K562 (cell line): ENCODE data around the gene TIMM22. TPM values are rescaled to one million over a fixed set of nuclear protein-coding genes. Genes with fewer than 3 reads are reported as not detected.
A peak's percentile ranks its signal among the peaks of the same experiment; 100 is the strongest.

Experiments used
- ATAC-seq: fragments of 200-7000 bp; cut with Tn5 transposase; 3 replicates; pipeline ENCODE4 v1.9.1; 2020; ENCODE audit warnings: moderate library complexity
- BruUV-seq: library from RNA; stranded (reverse); fragments of 400-500 nt; replicated peaks from 2 replicates; lab custom pipeline; 2021; lab: Mats Ljungman, UMichigan
- CTCF ChIA-PET: fragments of 300-600 bp; formaldehyde crosslinking; extraction: SDS; loops from one replicate; lab custom pipeline; 2021; ENCODE audit warnings: low intra/inter-chr PET ratio; lab: Yijun Ruan, JAX
- POLR2A ChIA-PET: fragments of 300-600, 350-650 bp; sonication (Branson Sonifier 250); formaldehyde crosslinking; extraction: SDS; loops from one replicate; lab custom pipeline; 2021; ENCODE audit warnings: antibody characterized with exemption, inconsistent platforms; lab: Yijun Ruan, JAX
- DNase-seq, 4 experiments: peaks; one replicate each; pipeline versions ENCODE4 v3.0.0 to v3.0.0-alpha.2; 2011 to 2018; ENCODE audit warnings: low spot score in 3 of 4, mixed read lengths in 3 of 4; ENCODE audit errors: extremely low read depth in 1 of 4
- FAIRE-seq: peaks from 2 replicates; lab custom pipeline; 2011; peaks lifted over from hg19 to GRCh38; lab: Jason Lieb, UNC
- H2AFZ ChIP-seq: 2 replicates; pipeline ENCODE4 v1.6.0; 2011; ENCODE audit warnings: low read depth, low read length, control low read depth, inconsistent platforms
- H3K27ac ChIP-seq: fragments of 200-600 bp; 3 replicates; pipeline ENCODE4 v1.8.0; 2011; ENCODE audit warnings: low read depth, mild to moderate bottlenecking, control low read depth, inconsistent platforms, low read length, moderate library complexity, mixed read lengths; ENCODE audit errors: extremely low read depth
- H3K27me3 ChIP-seq, 2 experiments: fragments of 300-600 bp in 1 of 2; 2 replicates in 1 of 2; 3 replicates in 1 of 2; pipeline versions ENCODE4 v1.6.0 to v1.8.0; 2011; ENCODE audit warnings: inconsistent platforms in 2 of 2, low read length in 2 of 2, mild to moderate bottlenecking in 1 of 2, mixed read lengths in 1 of 2, moderate library complexity in 1 of 2; ENCODE audit not compliant: control insufficient read depth in 2 of 2, insufficient read depth in 2 of 2
- H3K36me3 ChIP-seq: fragments of 300-600 bp; 3 replicates; pipeline ENCODE4 v1.8.0; 2011; ENCODE audit warnings: mild to moderate bottlenecking, low read length, inconsistent platforms; ENCODE audit not compliant: control insufficient read depth, insufficient read depth
- H3K4me1 ChIP-seq, 2 experiments: fragments of 200-600 bp in 1 of 2; replicated peaks in 1 of 2; 2 replicates in 1 of 2; 3 replicates in 1 of 2; pipeline versions ENCODE4 v1.5.1 to v1.8.0; 2011; ENCODE audit warnings: inconsistent platforms in 2 of 2, low read length in 2 of 2, mild to moderate bottlenecking in 1 of 2, mixed read lengths in 1 of 2, moderate library complexity in 1 of 2; ENCODE audit not compliant: control insufficient read depth in 2 of 2, insufficient read depth in 2 of 2
- H3K4me2 ChIP-seq: 2 replicates; pipeline ENCODE4 v1.6.1; 2011; ENCODE audit warnings: low read length, control low read depth, inconsistent platforms, mixed read lengths; ENCODE audit not compliant: insufficient read depth
- H3K4me3 ChIP-seq: fragments of 200-600 bp; sonication (generic), shearing (Covaris generic); 2 replicates; pipeline ENCODE4 v1.5.1; 2016; ENCODE audit warnings: control low read depth, inconsistent platforms
- H3K79me2 ChIP-seq: fragments of 200-600 bp; 3 replicates; pipeline ENCODE4 v1.8.0; 2011; ENCODE audit warnings: low read length, inconsistent platforms; ENCODE audit not compliant: control insufficient read depth, insufficient read depth
- H3K9ac ChIP-seq, 2 experiments: 2 replicates each; pipeline versions ENCODE4 v1.6.0 to v1.6.1; 2011; ENCODE audit warnings: low read depth in 2 of 2, low read length in 2 of 2, control low read depth in 1 of 2, inconsistent platforms in 1 of 2, mild to moderate bottlenecking in 1 of 2, mixed read lengths in 1 of 2; ENCODE audit not compliant: insufficient read depth in 1 of 2
- H3K9me1 ChIP-seq: one replicate; pipeline ENCODE4 v1.6.0; 2011; ENCODE audit warnings: inconsistent platforms, mild to moderate bottlenecking, low read length, moderate library complexity; ENCODE audit not compliant: control insufficient read depth, insufficient read depth
- H3K9me3 ChIP-seq: replicated peaks from 2 replicates; pipeline ENCODE4 v1.5.1; 2011; ENCODE audit warnings: low read depth, low read length, inconsistent platforms; ENCODE audit not compliant: control insufficient read depth, insufficient read depth
- H4K20me1 ChIP-seq: replicated peaks from 2 replicates; pipeline ENCODE4 v1.6.1; 2011; ENCODE audit warnings: low read length, inconsistent platforms, mixed read lengths; ENCODE audit not compliant: control insufficient read depth, insufficient read depth
- ADNP ChIP-seq: fragments of 200-800 bp; sonication (Bioruptor generic); IDR thresholded peaks from 2 replicates; pipeline ENCODE4 v1.6.1; 2016; ENCODE audit warnings: missing genetic modification characterization, missing compliant biosample characterization
- KLF16 ChIP-seq: IDR thresholded peaks from 2 replicates; pipeline ENCODE4 v1.6.1; 2016; ENCODE audit warnings: antibody characterized with exemption
- MEIS2 ChIP-seq: fragments of 450-650 bp; IDR thresholded peaks from 2 replicates; pipeline ENCODE4 v1.6.1; 2014; ENCODE audit warnings: mild to moderate bottlenecking; ENCODE audit not compliant: partially characterized antibody
- NFIC ChIP-seq: fragments of 450-650 bp; IDR thresholded peaks from 2 replicates; pipeline ENCODE4 v1.6.1; 2017; ENCODE audit warnings: mild to moderate bottlenecking, inconsistent platforms
- RAD21 ChIP-seq, 2 experiments: fragments of 250-450 bp in 1 of 2; fragments of 450-650 bp in 1 of 2; sonication (Bioruptor Pico) in 1 of 2; formaldehyde crosslinking in 1 of 2; IDR thresholded peaks in 1 of 2; conservative IDR thresholded peaks in 1 of 2; 2 replicates each; pipeline versions ENCODE4 v1.4.0 to v1.8.0; 2020 to 2022; ENCODE audit warnings: mild to moderate bottlenecking in 2 of 2, moderate library complexity in 1 of 2
- RBBP5 ChIP-seq: fragments of 200-600 bp; sonication (generic); IDR thresholded peaks from 2 replicates; pipeline ENCODE4 v1.6.1; 2012; ENCODE audit warnings: borderline replicate concordance, mild to moderate bottlenecking, low read length, control low read depth, inconsistent platforms; ENCODE audit not compliant: insufficient read depth, poor library complexity, severe bottlenecking
- RCOR1 ChIP-seq, 2 experiments: IDR thresholded peaks; 2 replicates each; pipeline ENCODE4 v1.6.1; 2012; ENCODE audit warnings: low read depth in 2 of 2, low read length in 2 of 2, borderline replicate concordance in 1 of 2, improper control_type of control experiment in 1 of 2
- SMC3 ChIP-seq: conservative IDR thresholded peaks from 2 replicates; pipeline ENCODE4 v1.6.1; 2011; ENCODE audit warnings: low read depth, low read length, improper control_type of control experiment; ENCODE audit not compliant: insufficient read depth
- ZBTB1 ChIP-seq: sonication (generic); formaldehyde crosslinking; IDR thresholded peaks from 2 replicates; pipeline ENCODE4 v1.8.1; 2023; ENCODE audit warnings: missing genetic modification reagents, low read depth, mild to moderate bottlenecking, borderline replicate concordance
- ZFX ChIP-seq: sonication (generic); formaldehyde crosslinking; IDR thresholded peaks from 2 replicates; pipeline ENCODE4 v1.8.0; 2022; ENCODE audit warnings: mild to moderate bottlenecking, missing genetic modification reagents, moderate library complexity
- ZNF384 ChIP-seq: IDR thresholded peaks from 2 replicates; pipeline ENCODE4 v1.6.1; 2012; ENCODE audit warnings: low read depth, low read length, improper control_type of control experiment
- WGBS: fragments of 100-300 bp; shearing (Covaris generic); methylation state at CpG from one replicate; pipeline ENCODE4 v1.1.6; 2016; ENCODE audit warnings: low coverage, mixed read lengths; ENCODE audit not compliant: insufficient coverage; ENCODE audit errors: missing lambda C conversion rate; 5-methylcytosine and 5-hydroxymethylcytosine counted together
- in situ Hi-C: fragments of 300-500 bp; cut with MboI; formaldehyde crosslinking; loops from 4 replicates; pipeline ENCODE4 v1.15.0; 2018; ENCODE audit warnings: inconsistent platforms, mixed read lengths
- intact Hi-C: fragments of 100-400 bp; cut with micrococcal nuclease; formaldehyde crosslinking; loops from 2 replicates; pipeline ENCODE4 v1.14.2; 2022
- polyA plus RNA-seq, 8 experiments: library from polyadenylated mRNA; depleted of rRNA in 4 of 8; stranded (reverse) in 5 of 8; unstranded in 3 of 8; fragments of >200 nt; fragmentation: Nextera tagmentation in 2 of 8; fragmentation: Illumina TruSeq in 1 of 8; extraction: Ambion mirVana in 2 of 8; extraction: Trizol in 1 of 8; gene quantifications; 2 replicates each; pipeline versions ENCODE4 v1.2.1 to v1.2.3, GENCODE V29; 2011 to 2014; ENCODE audit warnings: inconsistent platforms in 1 of 8, missing spikeins in 1 of 8
- total RNA-seq, 7 experiments: library from RNA; depleted of rRNA in 6 of 7; stranded (reverse); fragments of >200 nt in 6 of 7; fragmentation: Illumina TruSeq in 2 of 7; extraction: Trizol in 2 of 7; gene quantifications; 2 replicates each; pipeline versions ENCODE4 v1.2.1 to v1.2.3, GENCODE V29; 2011 to 2021; ENCODE audit warnings: low replicate concordance in 1 of 7

TIMM22 gene
- total and polyA plus RNA-seq, 9 of the 15 experiments (the other 6 are each of a cell fraction or from before 2014, with no cell fraction given) = 5.9 to 14.1 (median 10.3) TPM

GRCh38 chr17:980406-981291, 16.3 kb upstream of the TIMM22 start:
- Histone ChIP-seq H3K27ac (no peak overlapping the region), H3K4me1 (peaks cover 0 to 25% of the 10 kb centered on the region in 2 experiments; a peak in 2 of 5 replicates), H3K9me1 (no peaks in the 10 kb centered on the region), H3K9ac (peak overlapping the region in 1 of 2 experiments; percentile 85; a peak in 2 of 4 replicates), H2AFZ (peak overlapping the region; percentile 70), H3K79me2 (no peaks in the 10 kb centered on the region), H3K4me2 (0 out of 2 replicates have a peak overlapping the region, but pooled peaks have one; percentile 46), H4K20me1 (no peaks in the 10 kb centered on the region), H3K4me3 (peak overlapping the region; percentile 37; the same call in 1 of the 2 replicates), H3K9me3 (no peaks in the 10 kb centered on the region), H3K27me3 (peaks cover 8 to 10% of the 10 kb centered on the region in 2 experiments; a peak in 4 of 5 replicates), H3K36me3 (no peaks in the 10 kb centered on the region)
- BruUV-seq = no TSS peak
- in situ Hi-C loops (loop anchor here (10.0 kb wide), 1 partner anchor 556 kb away; no protein-coding TSS in a partner anchor), intact Hi-C loops (loop anchor here (2.0 to 5.0 kb wide), 4 partner anchors 98 to 568 kb away; a partner anchor contains a TSS)
- DNase-seq (peak in 3 of 4 experiments; percentile 24 to 79 (median 63)), ATAC-seq (peak; percentile 81), FAIRE-seq (peak; percentile 82)
- ChIA-PET POLR2A (interaction anchor here (0.6 kb wide), 1 partner anchor 199 kb away, joined by 3 read pairs; the partner anchor contains the start of gene GLOD4), CTCF (interaction anchor here (0.6 to 3.0 kb wide), 3 partner anchors 13 to 186 kb away, joined by 3 to 16 read pairs (median 3); no protein-coding TSS in a partner anchor)
- 19% methylated on average over 28 of the region's 43 CpGs for WGBS
- no peak for TF ChIP-seq RCOR1 (IDR thresholded peaks at IDR 0.05; ENCODE audit: borderline replicate concordance in 1 of 2, low read depth in 2 of 2, low read length in 2 of 2)
- TF ChIP-seq ZBTB1 (CRISPR knock-in tag) = no peak
- no peak for TF ChIP-seq KLF16
- no peak for TF ChIP-seq MEIS2
- TF ChIP-seq ZFX (CRISPR knock-in tag) = 0 out of 2 replicates have a peak, but pooled peaks have one; percentile 17
- no peak for TF ChIP-seq RBBP5
- peak; percentile 90 for TF ChIP-seq ZNF384
- no peak for TF ChIP-seq NFIC
- 0 out of 2 replicates have a peak, but pooled peaks have one; percentile 51 for TF ChIP-seq ADNP
- peak; percentile 66 to 72 for TF ChIP-seq RAD21 (CRISPR knock-in tag; conservative IDR thresholded peaks at IDR 0.05 in 1 of 2, IDR thresholded peaks at IDR 0.05 in 1 of 2)
- TF ChIP-seq SMC3 = peak; percentile 45; the same call in 1 of the 2 replicates
